ENCODE data around the gene SUN5. TPM values are rescaled to one million over a fixed set of nuclear protein-coding genes. Genes with fewer than 3 reads are reported as not detected.

Gene SUN5
- total RNA-seq, 1 donor from 2014 or later, result not detected

- ATAC-seq, result no peak
- intact Hi-C loops (cut with DNase I), result no loop called here
- DNase-seq (ENCODE audit: low spot score), result no peak
Observed at GRCh38 chr20:33002087-33002808, 2.0 kb downstream of the SUN5 start.

GRCh38 chr20:33000802-33001466, 3.3 kb downstream of the SUN5 start:
- intact Hi-C loops (cut with DNase I), result no loop called here
- ATAC-seq (no peak), DNase-seq (ENCODE audit: low spot score) (no peak)

GRCh38 chr20:32999603-33000250, 4.5 kb downstream of the SUN5 start:
- intact Hi-C loops (cut with DNase I), result no loop called here
- ATAC-seq (peak; percentile 20), DNase-seq (ENCODE audit: low spot score) (no peak)

GRCh38 chr20:32997431-32997830, 6.8 kb downstream of the SUN5 start:
- intact Hi-C loops (cut with DNase I), result no loop called here
- no peak for DNase-seq (ENCODE audit: low spot score)
- no peak for ATAC-seq

- intact Hi-C loops (cut with DNase I), result no loop called here
- DNase-seq (ENCODE audit: low spot score) (no peak), ATAC-seq (no peak)
Observed at GRCh38 chr20:32995802-32996201, 8.4 kb downstream of the SUN5 start.

- intact Hi-C loops (cut with DNase I), result no loop called here
- DNase-seq (ENCODE audit: low spot score), result no peak
- ATAC-seq, result no peak
Observed at GRCh38 chr20:32993496-32994050, 10.7 kb downstream of the SUN5 start.

GRCh38 chr20:32991792-32992641, 12.2 kb downstream of the SUN5 start:
- no peak for ATAC-seq
- intact Hi-C loops (cut with DNase I), result no loop called here
- no peak for DNase-seq (ENCODE audit: low spot score)

GRCh38 chr20:32991383-32991782, 12.8 kb downstream of the SUN5 start:
- ATAC-seq (no peak), DNase-seq (ENCODE audit: low spot score) (no peak)
- intact Hi-C loops (cut with DNase I), result no loop called here

- DNase-seq (ENCODE audit: low spot score) (no peak), ATAC-seq (no peak)
- intact Hi-C loops (cut with DNase I), result no loop called here
Observed at GRCh38 chr20:32990426-32990825, 13.8 kb downstream of the SUN5 start.

GRCh38 chr20:32989507-32990283, 14.5 kb downstream of the SUN5 start:
- intact Hi-C loops (cut with DNase I), result no loop called here
- DNase-seq (ENCODE audit: low spot score) (no peak), ATAC-seq (no peak)

- intact Hi-C loops (cut with DNase I), result no loop called here
- ATAC-seq (no peak), DNase-seq (ENCODE audit: low spot score) (no peak)
Observed at GRCh38 chr20:32988008-32988407, 16.2 kb downstream of the SUN5 start.

- DNase-seq (ENCODE audit: low spot score), result no peak
- no peak for ATAC-seq
- intact Hi-C loops (cut with DNase I), result no loop called here
Observed at GRCh38 chr20:32987044-32987825, 17.0 kb downstream of the SUN5 start.

GRCh38 chr20:32986331-32986966, 17.8 kb downstream of the SUN5 start:
- DNase-seq (ENCODE audit: low spot score) (no peak), ATAC-seq (no peak)
- intact Hi-C loops (cut with DNase I), result no loop called here

GRCh38 chr20:32985596-32985995, 18.6 kb downstream of the SUN5 start:
- no peak for DNase-seq (ENCODE audit: low spot score)
- intact Hi-C loops (cut with DNase I), result no loop called here

GRCh38 chr20:32984631-32985354, 19.4 kb downstream of the SUN5 start:
- intact Hi-C loops (cut with DNase I), result no loop called here
- no peak for ATAC-seq
- no peak for DNase-seq (ENCODE audit: low spot score)

More at GRCh38 chr20:32985596-32985995, 18.6 kb downstream of the SUN5 start:
- no peak for ATAC-seq

- ATAC-seq (no peak), DNase-seq (ENCODE audit: low spot score) (no peak)
- intact Hi-C loops (cut with DNase I), result no loop called here
Observed at GRCh38 chr20:32984196-32984595, 20.0 kb downstream of the SUN5 start.

Measured in sciatic nerve (tissue), 2 donors.